H9 (cell line): ENCODE data around the gene RIPK1. TPM values are rescaled to one million over a fixed set of nuclear protein-coding genes. Genes with fewer than 3 reads are reported as not detected.

Experiments
- DNase-seq: peaks from one replicate; pipeline ENCODE4 v3.0.0-alpha.2; 2017
- H2AFZ ChIP-seq: one replicate; pipeline ENCODE4 v1.6.1; 2013; ENCODE audit warnings: mild to moderate bottlenecking, low read length, control low read depth, moderate library complexity
- H2AK5ac ChIP-seq: 2 replicates; pipeline ENCODE4 v1.6.1; 2013; ENCODE audit warnings: low read length, control low read depth, mixed read lengths; ENCODE audit not compliant: insufficient read length
- H2BK120ac ChIP-seq: one replicate; pipeline ENCODE4 v1.6.1; 2013; ENCODE audit warnings: low read depth, mild to moderate bottlenecking, low read length, control low read depth, inconsistent platforms; ENCODE audit not compliant: poor library complexity, severe bottlenecking
- H2BK12ac ChIP-seq: 2 replicates; pipeline ENCODE4 v1.6.1; 2013; ENCODE audit warnings: low read length, control low read depth, mixed read lengths, low read depth; ENCODE audit not compliant: insufficient read length
- H2BK15ac ChIP-seq: 2 replicates; pipeline ENCODE4 v1.6.1; 2013; ENCODE audit warnings: low read depth, low read length, control low read depth
- H2BK20ac ChIP-seq: one replicate; pipeline ENCODE4 v1.6.1; 2013; ENCODE audit warnings: low read depth, mild to moderate bottlenecking, low read length, control low read depth, inconsistent platforms; ENCODE audit not compliant: poor library complexity, severe bottlenecking
- H2BK5ac ChIP-seq: 2 replicates; pipeline ENCODE4 v1.6.1; 2013; ENCODE audit warnings: low read length, control low read depth, mixed read lengths; ENCODE audit not compliant: insufficient read length
- H3K14ac ChIP-seq: 2 replicates; pipeline ENCODE4 v1.6.1; 2013; ENCODE audit warnings: low read length, control low read depth; ENCODE audit not compliant: insufficient read depth
- H3K18ac ChIP-seq: 2 replicates; pipeline ENCODE4 v1.6.1; 2013; ENCODE audit warnings: low read depth, mild to moderate bottlenecking, mixed read lengths, low read length, control low read depth; ENCODE audit not compliant: insufficient read length
- H3K23ac ChIP-seq: 2 replicates; pipeline ENCODE4 v1.6.1; 2013; ENCODE audit warnings: low read length, control low read depth, mixed read lengths, low read depth; ENCODE audit not compliant: insufficient read length
- H3K23me2 ChIP-seq: 2 replicates; pipeline ENCODE4 v1.6.1; 2013; ENCODE audit warnings: low read depth, mild to moderate bottlenecking, mixed read lengths, low read length, control low read depth; ENCODE audit not compliant: insufficient read length, poor library complexity, severe bottlenecking
- H3K27ac ChIP-seq: 2 replicates; pipeline ENCODE4 v1.5.1; 2013; ENCODE audit warnings: low read length, control low read depth, mixed read lengths, low read depth; ENCODE audit not compliant: insufficient read length
- H3K27me3 ChIP-seq: 2 replicates; pipeline ENCODE4 v1.6.1; 2013; ENCODE audit warnings: low read length, control low read depth, inconsistent platforms; ENCODE audit not compliant: insufficient read depth
- H3K4ac ChIP-seq: 2 replicates; pipeline ENCODE4 v1.6.1; 2013; ENCODE audit warnings: low read depth, mild to moderate bottlenecking, control low read depth, inconsistent platforms, low read length, moderate library complexity
- H3K4me1 ChIP-seq: 2 replicates; pipeline ENCODE4 v1.6.1; 2013; ENCODE audit warnings: low read length, control low read depth, inconsistent platforms; ENCODE audit not compliant: insufficient read depth
- H3K4me2 ChIP-seq: 2 replicates; pipeline ENCODE4 v1.6.1; 2013; ENCODE audit warnings: low read length, control low read depth, mixed read lengths; ENCODE audit not compliant: insufficient read length, insufficient read depth
- H3K56ac ChIP-seq: 2 replicates; pipeline ENCODE4 v1.6.1; 2013; ENCODE audit warnings: low read depth, mild to moderate bottlenecking, mixed read lengths, low read length, control low read depth; ENCODE audit not compliant: insufficient read length
- H3K79me1 ChIP-seq: 2 replicates; pipeline ENCODE4 v1.6.1; 2013; ENCODE audit warnings: low read depth, mild to moderate bottlenecking, moderate library complexity, low read length, control low read depth, inconsistent platforms; ENCODE audit not compliant: insufficient read depth, poor library complexity, severe bottlenecking
- H3K79me2 ChIP-seq: 2 replicates; pipeline ENCODE4 v1.6.1; 2013; ENCODE audit warnings: low read length, control low read depth, inconsistent platforms; ENCODE audit not compliant: insufficient read depth
- H3K9ac ChIP-seq: 2 replicates; pipeline ENCODE4 v1.6.1; 2013; ENCODE audit warnings: low read length, control low read depth, mixed read lengths; ENCODE audit not compliant: insufficient read length; ENCODE audit errors: extremely low read depth
- H3K9me3 ChIP-seq: one replicate; pipeline ENCODE4 v1.6.1; 2013; ENCODE audit warnings: low read depth, low read length, inconsistent platforms; ENCODE audit not compliant: control insufficient read depth
- H3T11ph ChIP-seq: one replicate; pipeline ENCODE4 v1.6.1; 2013; ENCODE audit warnings: mild to moderate bottlenecking, low read length, control low read depth, inconsistent platforms
- H4K20me1 ChIP-seq: one replicate; pipeline ENCODE4 v1.6.1; 2013; ENCODE audit not compliant: control insufficient read depth, insufficient read length, insufficient read depth
- H4K5ac ChIP-seq: 2 replicates; pipeline ENCODE4 v1.6.1; 2013; ENCODE audit warnings: low read depth, mild to moderate bottlenecking, mixed read lengths, low read length, control low read depth; ENCODE audit not compliant: insufficient read length
- H4K8ac ChIP-seq: replicated peaks from 2 replicates; pipeline ENCODE4 v1.6.1; 2013; ENCODE audit warnings: low read length, control low read depth, mixed read lengths, low read depth; ENCODE audit not compliant: insufficient read length
- H4K91ac ChIP-seq: 2 replicates; pipeline ENCODE4 v1.6.1; 2013; ENCODE audit warnings: low read depth, mild to moderate bottlenecking, moderate library complexity, mixed read lengths, low read length, control low read depth; ENCODE audit not compliant: insufficient read length
- H3K27ac Mint-ChIP-seq, 3 experiments: 2 replicates in 2 of 3; 3 replicates in 1 of 3; pipeline ENCODE4 v1.8.0; 2020 to 2021; ENCODE audit warnings: mixed read lengths in 3 of 3, mild to moderate bottlenecking in 1 of 3, moderate library complexity in 1 of 3
- H3K27me3 Mint-ChIP-seq: 2 replicates; pipeline ENCODE4 v1.8.0; 2021; ENCODE audit warnings: low read depth, mild to moderate bottlenecking, moderate library complexity, mixed read lengths
- H3K36me3 Mint-ChIP-seq, 3 experiments: 2 replicates in 2 of 3; 3 replicates in 1 of 3; pipeline ENCODE4 v1.8.0; 2020 to 2021; ENCODE audit warnings: low read depth in 3 of 3, mixed read lengths in 3 of 3; ENCODE audit not compliant: insufficient read depth in 1 of 3
- H3K4me1 Mint-ChIP-seq, 2 experiments: 2 replicates each; pipeline ENCODE4 v1.8.0; 2020; ENCODE audit warnings: mixed read lengths in 2 of 2
- H3K4me3 Mint-ChIP-seq, 2 experiments: 2 replicates in 1 of 2; 3 replicates in 1 of 2; pipeline ENCODE4 v1.8.0; 2020 to 2021; ENCODE audit warnings: mild to moderate bottlenecking in 2 of 2, mixed read lengths in 2 of 2, moderate library complexity in 1 of 2
- H3K9me3 Mint-ChIP-seq, 2 experiments: 2 replicates in 1 of 2; 3 replicates in 1 of 2; pipeline ENCODE4 v1.8.0; 2020; ENCODE audit warnings: mild to moderate bottlenecking in 2 of 2, mixed read lengths in 2 of 2, moderate library complexity in 1 of 2
- CTCF ChIP-seq: fragments of 200-600 bp; sonication (generic); conservative IDR thresholded peaks from 3 replicates; pipeline ENCODE4 v1.8.0; 2021; ENCODE audit warnings: antibody characterized with exemption, mild to moderate bottlenecking
- WGBS: extraction: QIAGEN DNeasy Blood & Tissue Kit; methylation state at CpG from one replicate; pipeline ENCODE4 v1.1.7; 2013; ENCODE audit warnings: missing lambda C conversion rate, low lambda C conversion rate, mixed read lengths; ENCODE audit not compliant: insufficient read length; ENCODE audit errors: extremely low coverage; 5-methylcytosine and 5-hydroxymethylcytosine counted together
- total RNA-seq: library from RNA; stranded (reverse); gene quantifications from 2 replicates; pipeline ENCODE4 v1.2.1, GENCODE V29; 2021

The RIPK1 gene
- total RNA-seq, 1 experiment from 2014 or later, result 24.6 TPM

DNA sequence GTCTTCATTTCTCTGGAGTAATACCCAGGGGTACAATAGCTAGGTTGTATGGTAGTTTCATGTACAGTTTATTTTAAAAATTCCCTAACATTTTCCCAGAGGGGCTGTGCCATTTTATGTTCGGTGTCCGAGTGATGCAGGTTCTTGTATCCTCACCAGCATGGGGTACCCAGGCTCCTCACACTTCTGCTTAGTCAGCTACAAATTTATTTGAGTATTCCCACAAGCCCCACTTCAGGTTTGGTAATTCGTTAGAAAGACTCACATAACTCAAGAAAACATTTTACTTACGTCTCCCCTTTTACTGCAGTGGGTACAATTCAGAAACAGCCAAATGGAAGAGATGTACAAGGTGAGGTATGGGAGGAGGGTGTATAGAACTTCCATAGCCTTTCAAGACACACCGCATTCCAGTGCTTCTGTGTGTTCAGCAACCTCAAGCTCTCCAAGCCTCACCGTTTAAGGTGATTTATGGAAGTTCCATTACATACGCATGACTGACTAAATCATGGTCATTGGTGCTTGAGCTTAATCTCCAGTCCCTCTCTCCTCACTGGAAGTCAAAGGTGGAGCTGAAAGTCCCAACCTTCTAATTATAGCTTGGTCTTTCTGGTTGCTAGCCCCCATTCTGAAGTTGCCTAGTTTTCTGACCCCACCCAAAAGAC lies 18.1 kb downstream of the RIPK1 start:
- no peak overlapping the region for H3K14ac ChIP-seq
- H3K9ac ChIP-seq, result no peak overlapping the region
- no peak overlapping the region for H2BK120ac ChIP-seq
- no peak overlapping the region for H3K18ac ChIP-seq
- H3K4me2 ChIP-seq, result no peak overlapping the region
- H4K20me1 ChIP-seq, result no peaks in the 10 kb centered on the region
- no peak overlapping the region for H3T11ph ChIP-seq
- H3K4me1 ChIP-seq, result no peaks in the 10 kb centered on the region
- no peak for DNase-seq
- no peak overlapping the region for H3K27ac ChIP-seq
- H3K27me3 ChIP-seq, result no peaks in the 10 kb centered on the region
- H3K56ac ChIP-seq, result no peak overlapping the region
- H2BK20ac ChIP-seq, result no peak overlapping the region
- H3K4me3 Mint-ChIP-seq, result no peak overlapping the region
- WGBS, result no CpG with 5 or more reads among the region's 7 CpGs
- no peak overlapping the region for H4K91ac ChIP-seq
- H3K27me3 Mint-ChIP-seq, result peaks cover 6% of the 10 kb centered on the region
- no peaks in the 10 kb centered on the region for H3K79me1 ChIP-seq
- no peak for TF ChIP-seq CTCF
- H3K79me2 ChIP-seq, result no peaks in the 10 kb centered on the region
- peaks cover 7% of the 10 kb centered on the region in 2 experiments; a peak in 3 of 4 replicates for H3K4me1 Mint-ChIP-seq
- no peak overlapping the region for H3K23ac ChIP-seq
- no peak overlapping the region for H2AFZ ChIP-seq
- H3K27ac Mint-ChIP-seq, result no peak overlapping the region; a peak in 1 of 7 replicates
- no peak overlapping the region for H2BK12ac ChIP-seq
- H3K9me3 Mint-ChIP-seq, result peaks cover 57 to 64% of the 10 kb centered on the region in 2 experiments
- no peak overlapping the region for H2AK5ac ChIP-seq
- no peak overlapping the region for H2BK15ac ChIP-seq
- peaks cover 54% of the 10 kb centered on the region for H3K9me3 ChIP-seq
- H2BK5ac ChIP-seq, result no peak overlapping the region
- H4K8ac ChIP-seq, result no peak overlapping the region
- peaks cover 88 to 90% (median 89%) of the 10 kb centered on the region in 3 experiments for H3K36me3 Mint-ChIP-seq
- no peaks in the 10 kb centered on the region for H3K23me2 ChIP-seq
- no peak overlapping the region for H3K4ac ChIP-seq
- no peak overlapping the region for H4K5ac ChIP-seq
